Motor neuron (in vitro differentiated cells): ENCODE results near the gene TPMT. TPM values are rescaled to one million over a fixed set of nuclear protein-coding genes. Genes with fewer than 3 reads are reported as not detected.

Experiments
- ATAC-seq, 8 experiments: fragments of 200-7000 bp; cut with Tn5 transposase; replicated peaks in 6 of 8; 2 replicates each; pipeline ENCODE4 v1.8.0; 2021; ENCODE audit warnings: mild to moderate bottlenecking in 8 of 8, moderate library complexity in 8 of 8
- H3K27ac ChIP-seq, 2 donors: fragments of 250-450 bp; sonication (Bioruptor Pico); 2 replicates each; pipeline ENCODE4 v1.9.0; 2021; ENCODE audit warnings: antibody characterized with exemption in 2 of 2, mild to moderate bottlenecking in 2 of 2, moderate library complexity in 1 of 2
- H3K4me1 ChIP-seq, 2 donors: fragments of 250-450 bp; sonication (Bioruptor Pico); replicated peaks in 1 of 2; 2 replicates each; pipeline ENCODE4 v1.6.1; 2021; ENCODE audit warnings: antibody characterized with exemption in 2 of 2, mild to moderate bottlenecking in 2 of 2, moderate library complexity in 1 of 2
- H3K4me3 ChIP-seq, 5 donors: fragments of 250-450 bp; sonication (Bioruptor Pico); 2 replicates each; pipeline ENCODE4 v1.9.0; 2021; ENCODE audit warnings: antibody characterized with exemption in 5 of 5, mild to moderate bottlenecking in 5 of 5, moderate library complexity in 4 of 5
- WGBS, 10 experiments: fragments of 450-650 bp; shearing (Covaris generic); methylation state at CpG; one replicate each; pipeline ENCODE4 v1.0.0; 2022; 5-methylcytosine and 5-hydroxymethylcytosine counted together
- in situ Hi-C, 9 experiments: fragments of 400-800 bp; cut with MboI; loops; one replicate each; pipeline ENCODE4 v1.15.0; 2021; ENCODE audit warnings: low sequenced_read_pairs in 9 of 9, low pct_unique_long_range_greater_than_20kb in 2 of 9; ENCODE audit not compliant: unreplicated experiment in 9 of 9
- total RNA-seq, 8 experiments: library from RNA; unstranded; fragments of 300-600 nt; gene quantifications; 2 replicates each; pipeline versions ENCODE4 v1.2.3 to v1.2.4, GENCODE V29; 2022

TPMT gene
- total RNA-seq, 8 experiments from 2014 or later = 6.7 to 24.3 (median 13.7) TPM

DNA sequence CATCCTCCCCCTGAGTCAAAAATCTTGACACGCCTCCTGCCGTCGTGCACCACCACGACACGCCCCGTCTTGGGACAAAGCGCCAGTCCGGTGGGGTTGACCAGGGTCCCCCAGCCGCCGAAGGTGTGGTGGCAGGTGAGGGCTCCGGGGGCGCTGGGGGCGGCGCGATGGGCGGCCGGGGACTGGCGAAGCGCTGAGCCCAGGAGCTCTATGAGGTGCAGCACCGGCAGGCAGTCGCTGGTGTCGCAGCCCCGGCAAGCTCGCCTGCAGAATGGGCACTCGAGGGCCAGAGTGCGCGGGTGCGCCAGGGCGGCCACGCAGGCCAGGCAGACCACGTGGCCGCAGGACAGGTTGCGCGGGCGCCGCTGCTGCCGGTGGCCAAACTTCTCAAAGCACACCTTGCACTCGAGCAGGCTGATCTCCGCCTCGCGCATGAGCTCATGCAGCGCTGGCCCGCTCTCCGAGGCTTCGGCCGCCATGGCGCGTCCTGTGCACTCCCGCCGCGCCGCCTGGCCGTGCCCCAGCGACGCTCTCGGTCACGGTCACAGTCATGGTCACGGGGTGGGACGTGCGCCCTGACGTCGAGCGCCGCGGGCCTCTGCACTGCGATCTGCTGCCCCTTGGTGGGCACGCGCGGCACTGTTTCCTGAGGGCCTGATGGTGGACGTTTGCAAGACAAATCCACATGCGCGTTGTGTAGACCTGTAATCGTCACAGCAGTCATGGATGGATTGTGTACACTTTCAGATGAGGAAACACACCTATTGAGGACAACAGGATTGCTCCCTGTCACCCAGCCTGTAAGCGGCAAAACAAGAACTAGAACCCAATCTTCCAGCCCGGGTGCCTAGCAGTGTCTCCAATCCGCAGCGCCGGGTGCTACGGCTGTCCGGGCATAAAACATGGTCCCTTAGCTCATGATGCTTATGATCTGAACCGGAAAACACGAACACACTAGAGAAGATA is 32.5 kb downstream of the TPMT start, which contains the start of gene NHLRC1:
Gene NHLRC1, minus strand, starts transcription at position 550 of the 966 bp plus-strand sequence. Its CDS starts 71 bp downstream, at position 479.
- Histone ChIP-seq H3K27ac (no peak within 1 kb of the TSS), H3K4me1 (peaks cover 0 to 2% of the 10 kb centered on the region in 2 donors), H3K4me3 (peak within 1 kb of the TSS; percentile 21 to 38 (median 33))
- peak; percentile 88 to 99 (median 98) for ATAC-seq
- in situ Hi-C loops = loop anchor here in 4 of 9 experiments (25.0 kb wide), 4 partner anchors 110 to 960 kb away; partner anchors contain the start of gene KIF13A (in 1 of the 4)
- 0 to 100% (median 62%) methylated on average over 1 to 17 of the region's 82 CpGs for WGBS, 10 experiments

DNA sequence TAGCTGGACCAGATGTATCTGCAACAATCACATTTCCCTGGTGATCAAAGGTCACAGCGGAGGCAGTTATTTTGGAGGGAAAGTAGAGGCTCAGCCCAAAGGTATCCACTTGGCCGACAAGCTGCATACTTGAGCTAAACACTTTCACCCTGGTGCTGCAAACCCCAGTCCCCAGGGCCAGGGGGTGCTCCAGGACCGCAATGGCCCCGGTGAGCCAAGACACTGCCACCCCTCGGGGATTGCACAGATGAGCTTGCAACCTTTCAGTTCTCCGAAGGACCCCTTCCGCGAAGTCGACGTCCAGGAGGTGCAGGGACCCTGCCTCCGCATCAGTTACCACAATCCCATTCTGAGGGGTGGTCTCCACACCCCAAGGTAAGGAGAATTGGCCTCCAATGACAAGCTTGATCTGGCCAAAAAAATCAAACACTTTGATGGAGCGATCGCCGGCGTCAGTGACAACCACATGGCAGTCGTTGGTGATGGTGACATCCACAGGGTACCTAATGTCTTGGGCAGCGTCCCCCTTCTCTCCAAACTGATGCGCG is 33.2 kb downstream of the TPMT start:
- Histone ChIP-seq H3K4me1 (peaks cover 0 to 2% of the 10 kb centered on the region in 2 donors), H3K27ac (no peak overlapping the region), H3K4me3 (peak overlapping the region in 3 of 5 donors; percentile 33 to 38 (median 34))
- ATAC-seq = no peak
- WGBS, 10 experiments = 49 to 92% (median 73%) methylated on average over 3 to 13 of the region's 19 CpGs; no CpG with 5 or more reads in 3 of the 10 experiments
- in situ Hi-C loops = loop anchor here in 4 of 9 experiments (25.0 kb wide), 4 partner anchors 109 to 959 kb away; partner anchors contain the start of gene KIF13A (in 1 of the 4)

DNA sequence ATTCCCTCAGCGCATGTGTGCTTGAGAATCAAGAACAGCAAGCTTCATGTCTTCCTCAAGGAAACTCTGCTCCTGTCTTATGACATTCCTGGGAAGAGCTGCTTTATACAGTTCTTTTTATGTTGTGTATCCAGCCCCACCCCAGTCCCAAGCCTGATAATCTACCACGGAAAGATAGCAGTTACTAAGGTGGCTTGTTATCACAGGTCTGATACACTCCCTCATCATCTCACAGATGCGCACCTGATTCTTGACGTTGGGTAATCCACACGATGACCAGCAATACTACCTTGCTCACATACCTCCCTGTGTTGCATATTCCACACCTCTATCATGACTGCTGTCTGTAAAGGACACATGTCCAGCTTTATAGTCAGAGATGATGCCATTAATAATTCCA is 35.6 kb downstream of the TPMT start:
- H3K4me3 ChIP-seq = no peak overlapping the region
- in situ Hi-C loops = loop anchor here in 4 of 9 experiments (25.0 kb wide), 4 partner anchors 107 to 957 kb away; partner anchors contain the start of gene KIF13A (in 1 of the 4)
- H3K4me1 ChIP-seq = peaks cover 0 to 2% of the 10 kb centered on the region in 2 donors
- no peak overlapping the region for H3K27ac ChIP-seq
- no peak for ATAC-seq
- WGBS, 10 experiments = 58 to 100% (median 80%) methylated on average over 2 to 4 of the region's 5 CpGs; no CpG with 5 or more reads in 2 of the 10 experiments

DNA sequence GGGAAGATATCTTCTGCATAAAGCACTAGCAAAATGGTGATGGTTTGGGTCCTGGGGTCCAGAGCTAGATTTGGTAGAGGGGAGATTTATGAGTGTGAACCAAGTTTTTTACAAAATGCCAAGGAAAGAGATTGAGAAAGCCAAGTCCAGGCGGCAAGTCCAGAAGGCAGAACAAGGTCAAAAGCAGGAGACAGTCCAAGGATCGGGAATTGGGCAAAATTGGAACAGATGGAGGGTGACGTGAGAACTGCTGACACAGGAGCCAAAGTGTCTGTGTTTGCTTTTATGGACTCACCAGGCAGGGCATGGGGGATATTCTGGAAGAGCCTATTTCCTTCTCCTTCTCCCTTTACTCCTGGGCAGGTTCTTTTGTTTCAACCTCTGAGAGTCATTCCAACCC is 36.5 kb downstream of the TPMT start:
- ATAC-seq = no peak
- 0 to 100% (median 44%) methylated on average over 1 to 3 of the region's 3 CpGs; no CpG with 5 or more reads in 2 of the 10 experiments for WGBS, 10 experiments
- peaks cover 0 to 2% of the 10 kb centered on the region in 2 donors for H3K4me1 ChIP-seq
- no peak overlapping the region for H3K4me3 ChIP-seq
- in situ Hi-C loops = loop anchor here in 4 of 9 experiments (25.0 kb wide), 4 partner anchors 106 to 956 kb away; partner anchors contain the start of gene KIF13A (in 1 of the 4)
- H3K27ac ChIP-seq = no peak overlapping the region

DNA sequence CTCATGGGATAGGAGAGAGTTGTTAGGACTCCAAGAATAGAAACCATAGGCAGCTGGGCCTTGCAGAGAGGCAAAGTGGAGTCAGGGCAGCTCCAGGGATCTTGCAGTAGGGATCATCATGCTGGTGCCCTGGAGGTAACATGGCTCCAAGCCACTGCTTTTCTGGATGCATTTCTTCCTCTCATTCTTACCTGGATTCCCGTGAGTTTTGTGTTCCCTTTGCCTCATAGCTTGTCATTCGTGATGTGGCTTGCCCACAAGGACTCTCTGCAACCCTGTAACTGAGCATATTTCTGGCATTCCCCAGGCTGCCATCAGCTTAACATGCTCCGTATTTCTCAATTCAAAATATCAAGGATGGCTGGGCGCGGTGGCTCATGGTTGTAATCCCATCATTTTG is 37.7 kb downstream of the TPMT start:
- in situ Hi-C loops = loop anchor here in 4 of 9 experiments (25.0 kb wide), 4 partner anchors 105 to 955 kb away; partner anchors contain the start of gene KIF13A (in 1 of the 4)
- no peak for ATAC-seq
- H3K4me1 ChIP-seq = peaks cover 0 to under 1% of the 10 kb centered on the region in 2 donors
- WGBS, 10 experiments = 81 to 100% (median 87%) methylated on average over 3 to 5 of the region's 5 CpGs; no CpG with 5 or more reads in 4 of the 10 experiments
- no peak overlapping the region for H3K27ac ChIP-seq
- H3K4me3 ChIP-seq = no peak overlapping the region

DNA sequence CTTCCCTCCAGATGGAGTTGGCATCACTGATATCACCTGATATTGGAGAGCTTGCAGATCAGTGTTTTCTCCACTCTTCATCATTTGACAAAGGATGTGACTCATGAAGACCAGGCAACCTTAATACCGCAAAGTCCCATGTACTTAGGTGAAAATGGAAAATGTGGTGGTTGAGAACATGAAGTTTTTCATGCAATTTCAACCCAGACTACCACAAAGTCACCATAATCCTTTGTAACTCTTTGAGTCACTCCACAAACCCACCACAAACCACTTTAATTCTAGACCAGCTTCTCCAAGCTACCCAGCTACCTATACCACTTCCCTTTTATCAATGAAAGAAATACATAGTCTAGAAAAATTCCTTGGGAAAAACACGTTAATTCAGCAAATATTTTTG is 39.5 kb downstream of the TPMT start:
- WGBS, 10 experiments = 8 to 84% (median 77%) methylated on average over 1 to 2 of the region's 2 CpGs; no CpG with 5 or more reads in 2 of the 10 experiments
- Histone ChIP-seq H3K4me1 (no peaks in the 10 kb centered on the region), H3K27ac (no peak overlapping the region), H3K4me3 (no peak overlapping the region)
- ATAC-seq = no peak
- in situ Hi-C loops = loop anchor here in 4 of 9 experiments (25.0 kb wide), 4 partner anchors 103 to 953 kb away; partner anchors contain the start of gene KIF13A (in 1 of the 4)

DNA sequence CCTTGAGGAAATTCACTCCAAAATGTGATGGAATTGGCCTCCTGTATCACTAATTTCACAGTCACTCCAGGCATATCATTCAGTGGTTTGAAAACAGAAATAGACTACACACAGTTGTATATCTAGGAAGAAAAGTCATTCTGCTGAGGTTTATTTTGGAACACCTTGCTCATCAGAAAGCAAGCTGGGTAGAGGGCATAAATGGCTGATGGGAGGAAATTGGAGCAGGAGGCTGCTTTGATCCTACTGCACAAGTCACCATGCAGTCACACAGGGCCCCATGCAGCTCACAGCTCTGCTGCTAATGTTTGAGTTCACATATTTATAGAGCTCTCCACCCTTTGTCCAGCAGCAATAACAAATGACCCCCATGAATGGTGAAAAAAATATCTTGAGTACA is 44.7 kb downstream of the TPMT start:
- Histone ChIP-seq H3K27ac (no peak overlapping the region), H3K4me3 (no peak overlapping the region), H3K4me1 (no peaks in the 10 kb centered on the region)
- in situ Hi-C loops = loop anchor here in 4 of 9 experiments (25.0 kb wide), 4 partner anchors 98 to 948 kb away; partner anchors contain the start of gene KIF13A (in 1 of the 4)
- ATAC-seq = no peak

DNA sequence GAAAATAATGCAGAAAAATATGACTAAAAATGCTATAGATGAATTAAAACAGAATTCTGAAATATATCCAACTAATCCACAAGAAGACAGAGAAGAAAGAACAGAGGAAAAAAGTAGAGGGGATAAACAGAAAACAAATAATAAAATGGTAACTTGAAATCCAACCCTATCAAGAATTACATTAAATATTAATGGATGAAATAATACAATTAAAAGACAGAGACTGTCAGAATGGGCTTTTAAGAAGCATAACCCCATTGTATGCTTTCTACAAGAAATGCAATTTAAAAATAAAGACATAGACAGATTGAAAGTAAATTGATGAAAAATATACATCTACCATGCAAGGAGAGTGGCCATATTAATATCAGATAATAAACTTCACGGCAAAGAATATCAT is 47.8 kb downstream of the TPMT start:
- 33 to 100% (median 73%) methylated on average over 1 of the region's 1 CpG for WGBS, 10 experiments
- ATAC-seq = no peak
- in situ Hi-C loops = loop anchor here in 4 of 9 experiments (25.0 kb wide), 4 partner anchors 95 to 945 kb away; partner anchors contain the start of gene KIF13A (in 1 of the 4)
- Histone ChIP-seq H3K4me1 (no peaks in the 10 kb centered on the region), H3K27ac (no peak overlapping the region), H3K4me3 (no peak overlapping the region)

DNA sequence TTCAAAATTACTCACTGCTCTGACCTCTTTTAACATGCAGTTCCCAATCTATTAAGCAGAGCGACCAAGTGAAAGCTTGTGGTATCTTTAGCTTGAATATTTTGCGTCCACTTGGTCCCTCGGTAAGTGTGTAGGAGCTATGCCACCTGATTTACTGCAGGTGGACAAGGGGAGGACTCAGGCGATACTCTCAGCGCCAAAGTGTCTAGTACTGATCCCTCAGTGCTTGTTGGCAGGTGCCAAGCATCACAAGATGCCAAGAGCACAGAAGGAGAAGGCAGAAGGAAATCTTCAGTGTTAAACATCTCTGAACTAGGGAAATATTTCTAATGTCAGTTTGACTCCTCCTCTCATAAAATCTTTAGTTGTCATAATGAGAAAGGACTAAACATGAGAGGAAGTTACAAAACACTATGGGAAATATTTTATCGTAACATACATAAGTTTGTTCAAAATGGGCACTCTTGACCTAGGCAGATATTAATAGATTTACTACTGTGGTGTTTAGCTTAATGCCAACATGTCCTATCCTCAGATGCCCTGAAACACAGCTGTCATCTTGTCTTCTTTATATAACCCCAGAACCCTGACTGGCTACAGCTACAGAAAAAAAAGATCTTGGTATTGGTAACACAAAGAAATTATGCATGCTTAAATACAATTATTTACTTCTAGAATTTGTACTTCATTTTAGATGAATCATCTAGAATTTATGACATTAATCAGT is 51.9 kb downstream of the TPMT start:
- in situ Hi-C loops = loop anchor here in 4 of 9 experiments (25.0 kb wide), 4 partner anchors 91 to 941 kb away; partner anchors contain the start of gene KIF13A (in 1 of the 4)
- Histone ChIP-seq H3K27ac (no peak overlapping the region), H3K4me1 (no peaks in the 10 kb centered on the region), H3K4me3 (no peak overlapping the region)
- 76 to 100% (median 87%) methylated on average over 1 to 6 of the region's 6 CpGs; no CpG with 5 or more reads in 2 of the 10 experiments for WGBS, 10 experiments
- no peak for ATAC-seq

DNA sequence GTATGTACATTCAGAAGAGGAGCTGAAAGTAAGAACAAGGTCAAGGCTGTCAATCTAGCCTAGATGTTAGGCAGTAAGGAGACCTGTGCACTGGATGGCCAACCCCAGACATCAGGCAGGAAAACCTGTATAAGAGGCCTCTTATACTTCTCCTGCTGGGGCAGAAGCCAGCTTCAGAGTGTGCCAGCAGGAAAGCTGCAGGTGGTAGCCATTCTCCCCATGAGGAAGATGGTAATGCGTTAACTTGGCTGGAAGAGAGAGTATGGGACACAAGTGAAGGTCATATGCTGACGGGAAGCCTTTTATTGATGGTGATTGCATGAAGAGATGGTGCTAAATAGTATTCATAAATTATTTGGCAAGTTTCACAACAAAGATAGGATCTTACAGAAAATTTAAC is 53.0 kb downstream of the TPMT start:
- WGBS, 10 experiments = 65 to 100% (median 88%) methylated on average over 1 to 2 of the region's 2 CpGs; no CpG with 5 or more reads in 4 of the 10 experiments
- Histone ChIP-seq H3K4me1 (no peaks in the 10 kb centered on the region), H3K27ac (no peak overlapping the region), H3K4me3 (no peak overlapping the region)
- ATAC-seq = no peak
- in situ Hi-C loops = loop anchor here in 4 of 9 experiments (25.0 kb wide), 4 partner anchors 90 to 940 kb away; partner anchors contain the start of gene KIF13A (in 1 of the 4)

DNA sequence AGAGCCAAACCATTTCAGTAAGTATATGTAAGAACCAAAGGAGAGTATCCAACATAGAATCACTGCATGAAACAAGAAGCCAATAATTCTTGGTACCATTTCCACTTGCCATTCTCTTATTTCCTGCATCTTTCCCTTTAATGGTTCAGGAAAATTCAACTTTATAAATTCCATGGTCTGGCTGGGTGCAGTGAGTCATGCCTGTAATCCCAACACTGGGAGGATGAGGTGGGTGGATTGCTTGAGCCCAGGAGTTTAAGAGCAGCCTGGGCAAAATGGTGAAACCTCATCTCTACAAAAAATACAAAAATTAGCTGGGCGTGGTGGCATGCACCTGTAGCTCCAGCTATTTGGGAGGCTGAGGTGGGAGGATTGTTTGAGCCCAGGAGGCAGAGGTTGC is 53.6 kb downstream of the TPMT start:
- in situ Hi-C loops = loop anchor here in 4 of 9 experiments (25.0 kb wide), 4 partner anchors 89 to 939 kb away; partner anchors contain the start of gene KIF13A (in 1 of the 4)
- Histone ChIP-seq H3K4me1 (no peaks in the 10 kb centered on the region), H3K4me3 (no peak overlapping the region), H3K27ac (no peak overlapping the region)
- WGBS, 10 experiments = 0 to 100% (median 57%) methylated on average over 1 of the region's 1 CpG; no CpG with 5 or more reads in 5 of the 10 experiments
- ATAC-seq = no peak

DNA sequence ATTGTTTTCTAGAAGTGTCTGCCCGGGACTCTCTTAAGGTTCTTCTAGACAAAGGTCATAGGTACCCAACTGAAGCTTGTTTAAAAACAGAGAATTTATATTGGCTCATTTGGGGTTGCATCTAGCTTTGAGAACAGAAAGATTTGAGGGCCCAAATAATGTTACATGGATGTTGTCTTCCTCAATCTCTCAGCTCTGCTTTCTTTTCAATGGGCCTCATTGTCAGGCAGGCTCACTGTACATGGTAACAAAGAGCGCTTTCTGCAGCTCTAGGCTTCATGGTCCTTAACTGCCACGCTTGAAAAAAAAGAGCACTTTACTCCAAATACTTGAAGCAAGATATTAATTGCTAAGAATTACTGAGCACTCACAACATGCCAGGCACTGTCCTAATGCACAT is 54.6 kb downstream of the TPMT start:
- H3K27ac ChIP-seq = no peak overlapping the region
- 0 to 91% (median 83%) methylated on average over 1 to 3 of the region's 3 CpGs; no CpG with 5 or more reads in 2 of the 10 experiments for WGBS, 10 experiments
- H3K4me1 ChIP-seq = no peaks in the 10 kb centered on the region
- in situ Hi-C loops = loop anchor here in 4 of 9 experiments (25.0 kb wide), 4 partner anchors 88 to 938 kb away; partner anchors contain the start of gene KIF13A (in 1 of the 4)
- no peak for ATAC-seq
- no peak overlapping the region for H3K4me3 ChIP-seq
